PC-9 (cell line): ENCODE measurements around the gene PITHD1.

ENCODE experiments used
- CTCF ChIP-seq: fragments of 200-600 bp; sonication (generic); conservative IDR thresholded peaks from 2 replicates; pipeline ENCODE4 v1.6.1; 2017; ENCODE audit warnings: mixed run types, antibody characterized with exemption, mild to moderate bottlenecking, moderate library complexity
- EZH2 ChIP-seq: fragments of 200-600 bp; sonication (generic); IDR thresholded peaks from 2 replicates; pipeline ENCODE4 v1.8.0; 2017; ENCODE audit warnings: antibody characterized with exemption, low read depth

- TF ChIP-seq EZH2 (no peak), CTCF (no peak)
These were observed 41.6 kb upstream of the PITHD1 start for GRCh38 chr1:23736437-23737134.
